Retinal pigment epithelial cell (primary cell): ENCODE results near the gene PFDN1.

Experiments
- DNase-seq: peaks from one replicate; pipeline ENCODE4 v3.0.0-alpha.2; 2010; ENCODE audit warnings: low read depth
- H3K4me3 ChIP-seq: 2 replicates; pipeline ENCODE4 v1.5.1; 2011; ENCODE audit warnings: mild to moderate bottlenecking, low read length, control low read depth, moderate library complexity
- TF ChIP-seq, protein P1 (sequence below): conservative IDR thresholded peaks from 2 replicates; pipeline ENCODE4 v1.5.1; 2011; ENCODE audit warnings: low read depth, low read length, control low read depth, inconsistent platforms

PFDN1 gene, protein sequence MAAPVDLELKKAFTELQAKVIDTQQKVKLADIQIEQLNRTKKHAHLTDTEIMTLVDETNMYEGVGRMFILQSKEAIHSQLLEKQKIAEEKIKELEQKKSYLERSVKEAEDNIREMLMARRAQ

DNA sequence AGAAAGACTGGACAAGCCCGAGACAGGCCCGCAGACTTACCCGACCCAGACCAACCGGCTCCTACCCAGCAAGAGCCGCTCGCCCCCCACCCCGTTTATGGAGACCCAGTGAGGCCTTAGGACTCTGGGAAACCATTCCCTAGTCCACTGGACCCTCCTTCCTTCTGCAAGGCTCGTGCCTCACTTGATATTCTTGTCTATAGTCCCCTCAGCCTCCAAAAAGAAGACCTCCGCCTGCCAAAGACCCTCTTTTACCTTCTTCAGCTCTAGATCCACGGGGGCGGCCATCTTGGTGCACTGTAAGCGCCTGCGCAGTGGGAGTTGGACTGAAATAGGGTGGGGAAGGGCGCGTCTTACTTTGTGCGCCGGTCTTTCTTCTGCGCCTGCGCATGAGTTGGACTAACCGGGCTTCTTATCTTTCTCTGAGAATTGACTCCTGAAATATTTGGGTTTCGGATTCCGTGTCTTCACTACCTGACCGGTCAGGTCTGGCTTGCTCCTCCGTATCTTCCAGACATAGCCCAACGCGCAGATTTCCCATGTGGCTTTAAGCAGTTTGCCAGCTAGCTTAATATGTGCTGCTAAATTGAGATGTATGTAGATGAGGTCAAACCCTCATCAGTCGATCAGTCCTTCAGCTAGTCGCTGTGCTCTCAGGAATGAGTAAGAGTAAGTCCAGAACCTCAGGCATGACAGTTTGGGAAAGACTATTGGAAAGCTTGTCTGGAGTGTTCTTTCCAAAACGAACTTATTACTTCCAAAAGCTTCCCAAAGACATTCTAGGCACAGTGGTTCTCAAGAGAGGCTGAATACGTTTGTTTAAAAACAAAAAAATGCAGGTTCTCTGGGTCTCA, at the start of gene PFDN1:
Gene PFDN1 (minus strand): TSS at position 316 of the 854 bp plus-strand sequence. CDS start 28 bp downstream, at position 288.
- TF ChIP-seq, protein P1, sequence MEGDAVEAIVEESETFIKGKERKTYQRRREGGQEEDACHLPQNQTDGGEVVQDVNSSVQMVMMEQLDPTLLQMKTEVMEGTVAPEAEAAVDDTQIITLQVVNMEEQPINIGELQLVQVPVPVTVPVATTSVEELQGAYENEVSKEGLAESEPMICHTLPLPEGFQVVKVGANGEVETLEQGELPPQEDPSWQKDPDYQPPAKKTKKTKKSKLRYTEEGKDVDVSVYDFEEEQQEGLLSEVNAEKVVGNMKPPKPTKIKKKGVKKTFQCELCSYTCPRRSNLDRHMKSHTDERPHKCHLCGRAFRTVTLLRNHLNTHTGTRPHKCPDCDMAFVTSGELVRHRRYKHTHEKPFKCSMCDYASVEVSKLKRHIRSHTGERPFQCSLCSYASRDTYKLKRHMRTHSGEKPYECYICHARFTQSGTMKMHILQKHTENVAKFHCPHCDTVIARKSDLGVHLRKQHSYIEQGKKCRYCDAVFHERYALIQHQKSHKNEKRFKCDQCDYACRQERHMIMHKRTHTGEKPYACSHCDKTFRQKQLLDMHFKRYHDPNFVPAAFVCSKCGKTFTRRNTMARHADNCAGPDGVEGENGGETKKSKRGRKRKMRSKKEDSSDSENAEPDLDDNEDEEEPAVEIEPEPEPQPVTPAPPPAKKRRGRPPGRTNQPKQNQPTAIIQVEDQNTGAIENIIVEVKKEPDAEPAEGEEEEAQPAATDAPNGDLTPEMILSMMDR, result no peak
- peak; percentile 67 for DNase-seq

DNA sequence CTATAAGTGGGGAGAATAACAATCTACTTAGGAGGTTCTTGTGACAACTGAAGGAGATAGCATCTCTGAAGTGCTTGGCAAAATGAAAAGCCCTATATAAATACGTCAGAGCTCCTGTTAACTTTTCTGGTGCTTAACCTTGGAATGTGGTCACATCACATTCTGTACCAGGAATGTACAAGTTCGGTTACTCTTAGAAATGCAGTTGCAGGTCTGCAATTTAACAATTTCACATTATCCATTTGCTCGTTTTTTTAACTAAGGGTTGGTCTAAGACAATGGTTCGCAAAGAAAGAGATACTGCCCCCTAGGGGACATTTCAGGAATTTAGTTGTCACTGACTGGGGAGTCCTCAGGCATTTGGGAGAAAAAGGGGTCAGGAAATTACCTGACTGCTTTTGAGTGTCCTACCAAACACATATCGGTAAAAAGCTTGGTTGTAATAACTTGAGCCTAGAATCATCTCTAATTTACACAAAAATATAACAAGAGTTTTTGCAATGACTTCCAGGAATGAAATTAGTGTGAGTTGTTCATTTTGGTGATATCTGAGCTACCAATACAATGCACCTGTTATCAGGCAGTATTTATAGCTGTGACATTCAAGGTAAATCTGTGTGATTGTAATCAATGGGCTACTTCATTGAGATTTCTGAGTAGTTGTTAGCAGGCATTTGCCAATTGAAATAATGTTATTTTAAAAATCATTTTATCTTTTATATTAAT, 48.9 kb upstream of the PFDN1 start:
- DNase-seq, result peak; percentile 44
- TF ChIP-seq, protein P1, result peak; percentile 80
- H3K4me3 ChIP-seq, result no peak overlapping the region

More for the DNA sequence above, at the start of gene PFDN1:
- H3K4me3 ChIP-seq, result peak within 1 kb of the TSS; percentile 98

DNA sequence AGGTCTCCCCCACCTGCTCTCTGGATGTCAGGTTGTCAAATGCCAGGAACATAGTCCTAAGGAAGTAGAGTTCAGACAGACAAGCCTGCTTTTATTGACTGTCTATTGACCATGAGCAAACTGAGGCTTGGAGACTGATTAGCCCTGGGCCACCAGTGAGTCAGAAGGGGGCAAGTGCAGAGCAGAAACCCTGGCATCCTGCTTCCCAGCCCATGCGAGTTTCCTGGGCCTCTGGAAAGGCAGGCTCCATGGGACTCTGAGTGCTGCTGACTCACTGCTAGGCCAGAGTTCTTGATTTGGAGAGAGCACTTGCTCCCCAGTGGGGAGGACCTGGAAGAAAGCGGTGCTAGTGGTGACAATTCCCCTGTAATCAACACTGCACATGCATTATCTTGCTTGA, 46.3 kb upstream of the PFDN1 start:
- no peak overlapping the region for H3K4me3 ChIP-seq
- TF ChIP-seq, protein P1, result no peak
- DNase-seq, result no peak

DNA sequence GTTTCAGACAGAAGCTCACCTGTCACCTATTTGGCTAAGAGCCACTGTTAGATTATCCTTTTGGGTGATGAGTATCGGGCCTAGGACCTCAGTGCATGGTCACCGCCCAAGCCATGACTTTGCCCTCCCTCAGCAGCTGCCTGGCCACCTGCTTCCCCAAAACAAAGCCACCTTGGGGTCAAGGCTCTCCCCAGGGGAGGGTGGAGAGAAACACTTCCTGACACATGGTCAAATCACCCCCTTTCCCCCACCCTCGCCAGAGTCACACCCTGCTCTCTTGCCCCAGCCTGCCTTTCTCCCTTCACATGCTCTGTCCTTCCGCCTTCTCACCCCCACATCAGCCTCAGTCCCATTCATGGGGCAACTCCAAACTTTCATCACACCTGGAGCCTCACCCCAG, 45.2 kb upstream of the PFDN1 start:
- H3K4me3 ChIP-seq, result no peak overlapping the region
- TF ChIP-seq, protein P1, result no peak
- no peak for DNase-seq

DNA sequence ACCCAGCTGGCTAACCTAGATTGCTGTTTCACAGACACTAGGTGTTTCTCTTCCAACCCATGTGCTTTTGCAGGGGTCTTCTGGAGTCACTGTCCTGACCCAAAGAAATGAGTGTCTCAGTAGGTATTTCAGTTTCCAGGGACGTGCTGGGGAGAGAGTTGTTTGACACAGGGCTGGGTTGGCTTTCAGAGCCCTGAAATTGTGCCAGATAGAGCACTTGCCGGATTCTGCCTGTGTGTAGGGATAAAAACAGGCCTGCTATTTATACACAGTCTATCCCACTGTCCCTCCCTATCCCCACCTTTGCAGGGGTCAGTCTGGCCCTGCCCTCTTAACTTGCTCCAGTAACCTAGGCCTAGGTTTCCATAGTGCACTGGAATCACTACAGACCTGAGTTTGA, 44.5 kb upstream of the PFDN1 start:
- no peak overlapping the region for H3K4me3 ChIP-seq
- no peak for DNase-seq
- TF ChIP-seq, protein P1, result no peak

DNA sequence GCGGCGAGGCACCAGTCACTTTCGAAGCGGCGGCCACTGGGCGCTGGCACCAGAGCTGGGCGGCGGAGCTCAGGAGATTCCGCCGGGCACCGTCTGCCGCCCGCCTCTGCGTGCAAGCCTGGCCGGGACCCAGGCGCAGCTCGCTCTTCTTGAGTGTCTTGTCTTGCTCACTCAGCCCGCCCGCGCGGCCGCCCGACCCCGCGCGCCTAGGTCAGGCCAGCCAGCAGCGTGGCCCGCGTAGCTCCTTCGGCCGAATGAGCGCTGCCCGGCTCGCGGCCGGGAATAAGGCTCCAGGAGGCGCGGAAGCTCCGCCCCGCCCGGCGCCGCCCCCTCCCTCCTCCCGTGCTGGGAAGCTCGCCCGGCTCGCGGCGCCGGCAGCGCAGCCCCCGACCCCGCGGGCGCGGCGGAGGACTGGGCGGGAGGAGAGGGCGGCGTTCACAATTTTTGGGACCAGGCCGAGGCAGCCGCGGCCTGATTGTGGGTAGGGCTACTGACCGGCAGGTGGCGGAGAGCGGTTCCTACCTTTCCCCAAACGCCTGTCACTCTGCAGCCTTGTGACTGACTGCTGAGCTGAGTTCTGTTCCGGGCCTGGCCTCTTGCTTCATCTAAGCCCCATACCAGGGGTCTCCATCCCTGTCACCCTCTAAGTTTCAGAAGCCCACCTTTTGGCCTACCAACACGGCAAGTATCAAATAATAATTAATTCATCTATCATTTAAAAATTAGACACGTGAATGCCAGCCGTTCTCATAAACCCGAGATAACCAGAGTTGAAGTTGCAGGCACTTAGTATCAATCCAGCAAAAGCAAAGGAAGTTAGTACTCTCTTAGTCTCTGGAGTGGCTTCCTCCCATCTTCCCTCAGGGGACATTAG, 43.7 kb upstream of the PFDN1 start, which contains the start of gene HBEGF:
Gene HBEGF (minus strand): TSS at position 256 of the 874 bp plus-strand sequence. CDS start 275 bp downstream, outside the sequence.
- peak within 1 kb of the TSS; percentile 63 for H3K4me3 ChIP-seq

More for the DNA sequence above, 43.7 kb upstream of the PFDN1 start, which contains the start of gene HBEGF:
- DNase-seq, result no peak
- TF ChIP-seq, protein P1, result peak; percentile 56
